Measurements from ENCODE around the gene GLP2R.
A peak's percentile ranks its signal among the peaks of the same experiment; 100 is the strongest.

Gene GLP2R

DNA sequence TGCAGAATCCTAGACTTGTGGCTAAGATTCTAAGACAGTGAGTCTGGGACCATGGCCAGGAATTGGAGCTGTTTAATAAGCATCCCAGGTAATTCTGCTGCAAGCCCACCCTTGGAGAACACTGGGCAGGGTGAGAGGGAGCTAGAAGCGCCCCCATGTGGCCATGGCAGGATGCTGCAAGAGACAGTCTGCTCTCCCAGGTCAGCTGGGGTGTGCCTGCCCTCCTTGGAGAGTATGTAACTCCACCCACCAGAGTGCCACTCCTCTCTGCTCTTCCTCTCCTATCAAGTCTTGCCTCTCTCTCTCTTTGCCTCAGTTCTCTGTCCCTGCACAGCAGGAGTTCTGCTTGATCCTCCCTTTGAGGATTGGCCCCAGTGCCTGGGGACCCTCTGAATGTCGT, 64.4 kb downstream of the GLP2R start:
- TF ChIP-seq, protein P1, sequence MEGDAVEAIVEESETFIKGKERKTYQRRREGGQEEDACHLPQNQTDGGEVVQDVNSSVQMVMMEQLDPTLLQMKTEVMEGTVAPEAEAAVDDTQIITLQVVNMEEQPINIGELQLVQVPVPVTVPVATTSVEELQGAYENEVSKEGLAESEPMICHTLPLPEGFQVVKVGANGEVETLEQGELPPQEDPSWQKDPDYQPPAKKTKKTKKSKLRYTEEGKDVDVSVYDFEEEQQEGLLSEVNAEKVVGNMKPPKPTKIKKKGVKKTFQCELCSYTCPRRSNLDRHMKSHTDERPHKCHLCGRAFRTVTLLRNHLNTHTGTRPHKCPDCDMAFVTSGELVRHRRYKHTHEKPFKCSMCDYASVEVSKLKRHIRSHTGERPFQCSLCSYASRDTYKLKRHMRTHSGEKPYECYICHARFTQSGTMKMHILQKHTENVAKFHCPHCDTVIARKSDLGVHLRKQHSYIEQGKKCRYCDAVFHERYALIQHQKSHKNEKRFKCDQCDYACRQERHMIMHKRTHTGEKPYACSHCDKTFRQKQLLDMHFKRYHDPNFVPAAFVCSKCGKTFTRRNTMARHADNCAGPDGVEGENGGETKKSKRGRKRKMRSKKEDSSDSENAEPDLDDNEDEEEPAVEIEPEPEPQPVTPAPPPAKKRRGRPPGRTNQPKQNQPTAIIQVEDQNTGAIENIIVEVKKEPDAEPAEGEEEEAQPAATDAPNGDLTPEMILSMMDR (IDR thresholded peaks at IDR 0.05; ENCODE audit: low read depth, low read length) = no peak
- DNase-seq (ENCODE audit: low read depth in 2 of 2) = peak in 1 of 2 donors; percentile 29
- H3K4me3 ChIP-seq (replicated peaks in 1 of 2; ENCODE audit: low read depth in 2 of 2, low read length in 2 of 2) = no peak overlapping the region

DNA sequence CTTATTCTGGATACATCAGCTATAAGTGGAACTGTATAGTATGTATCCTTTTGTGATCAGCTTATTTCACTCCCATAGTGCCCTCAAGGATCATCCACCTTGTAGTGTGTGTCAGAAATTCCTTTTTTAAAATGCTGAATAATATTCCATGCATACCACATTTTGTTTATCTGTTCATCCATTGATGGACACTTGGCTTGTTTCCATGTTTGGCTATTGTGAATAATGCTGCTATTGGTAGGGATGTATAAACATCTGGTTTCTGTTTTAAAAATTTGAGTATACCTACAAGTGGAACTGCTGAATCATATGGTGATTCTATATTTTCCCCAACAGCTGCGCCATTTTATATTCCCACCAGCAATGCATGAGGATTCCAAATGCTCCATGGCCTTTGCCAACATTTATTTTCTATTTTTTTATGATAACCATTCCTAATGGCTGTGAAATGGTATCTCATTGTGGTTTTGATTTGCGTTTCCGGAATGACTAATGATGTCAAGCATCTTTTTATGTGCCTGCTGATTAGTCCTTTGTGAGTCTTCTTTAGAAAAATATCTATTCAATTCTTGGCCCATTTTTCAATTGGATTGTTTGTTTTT, 67.8 kb downstream of the GLP2R start:
- TF ChIP-seq, protein P1 (IDR thresholded peaks at IDR 0.05; ENCODE audit: low read depth, low read length) = no peak
- peak in 1 of 2 donors; percentile 70 for DNase-seq (ENCODE audit: low read depth in 2 of 2)
- H3K4me3 ChIP-seq (replicated peaks in 1 of 2; ENCODE audit: low read depth in 2 of 2, low read length in 2 of 2) = no peak overlapping the region

DNA sequence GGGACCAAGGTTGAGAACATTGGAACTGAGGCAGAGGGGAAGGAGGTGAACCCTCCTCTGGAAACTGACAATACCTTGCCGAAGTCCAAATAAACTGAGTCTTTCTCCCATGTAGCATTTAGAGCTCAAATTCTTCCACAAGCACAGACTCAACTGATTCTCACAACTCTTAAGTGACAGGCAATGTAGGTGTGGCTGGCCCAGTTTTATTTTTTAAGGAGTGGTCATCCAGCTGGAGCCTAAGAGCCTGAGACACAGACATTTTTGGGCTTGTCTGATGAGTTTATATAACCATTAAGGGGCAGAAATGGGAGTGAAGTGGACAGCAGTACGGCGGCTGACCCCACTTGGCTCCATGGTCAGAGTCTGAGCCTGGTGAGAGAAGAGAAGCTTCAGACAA, 68.5 kb downstream of the GLP2R start:
- H3K4me3 ChIP-seq (replicated peaks in 1 of 2; ENCODE audit: low read depth in 2 of 2, low read length in 2 of 2) = no peak overlapping the region
- DNase-seq (ENCODE audit: low read depth in 2 of 2) = no peak
- TF ChIP-seq, protein P1 (IDR thresholded peaks at IDR 0.05; ENCODE audit: low read depth, low read length) = no peak

DNA sequence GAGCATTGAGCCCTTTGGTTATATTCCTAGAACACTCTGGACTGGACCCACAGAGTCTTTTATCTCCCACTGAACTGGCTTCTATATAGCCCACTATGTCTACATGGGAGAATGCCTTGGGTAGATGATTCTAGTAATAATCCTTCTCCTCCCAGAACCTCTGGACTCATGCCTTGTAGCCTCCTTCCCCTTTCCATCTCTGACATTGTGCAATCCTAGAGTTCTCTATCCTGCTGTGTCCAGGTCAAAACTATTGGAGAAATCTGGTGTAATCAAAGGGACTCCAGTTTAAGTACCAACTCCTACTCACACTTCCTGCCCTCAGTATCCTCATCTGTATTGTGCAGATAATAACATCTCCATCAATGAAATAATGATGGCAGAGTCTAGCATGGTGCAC, 70.2 kb downstream of the GLP2R start:
- no peak for DNase-seq (ENCODE audit: low read depth in 2 of 2)
- no peak overlapping the region for H3K4me3 ChIP-seq (replicated peaks in 1 of 2; ENCODE audit: low read depth in 2 of 2, low read length in 2 of 2)
- TF ChIP-seq, protein P1 (IDR thresholded peaks at IDR 0.05; ENCODE audit: low read depth, low read length) = no peak

DNA sequence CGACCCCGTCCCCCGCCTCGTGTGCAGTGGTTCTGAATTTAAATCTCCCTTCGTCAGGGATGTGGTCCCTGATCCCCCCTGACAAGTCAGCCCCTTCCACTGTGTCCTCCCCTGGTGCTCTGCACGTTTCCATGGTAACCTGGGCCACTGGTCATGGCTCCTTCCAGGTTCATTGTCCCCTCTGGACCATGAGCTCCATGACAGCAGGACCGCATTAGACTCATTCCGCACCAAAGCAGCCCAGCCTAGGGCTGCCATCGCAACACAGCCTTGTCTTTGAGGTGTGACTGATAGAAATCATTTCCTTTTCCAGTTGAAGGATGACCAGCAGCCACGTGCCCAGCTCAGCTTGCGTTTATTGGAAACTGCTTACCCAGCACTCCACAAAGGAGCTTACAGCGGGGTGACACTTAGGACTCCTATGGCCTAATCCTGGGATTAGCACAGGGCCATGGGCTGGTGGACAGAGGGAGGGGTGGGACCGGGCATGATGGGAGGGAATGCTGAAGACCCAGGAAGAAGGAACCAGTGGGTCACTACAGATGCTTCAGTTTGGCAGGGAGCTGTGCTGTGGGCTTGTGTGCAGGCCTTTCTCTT, 71.7 kb downstream of the GLP2R start:
- H3K4me3 ChIP-seq (replicated peaks in 1 of 2; ENCODE audit: low read depth in 2 of 2, low read length in 2 of 2) = no peak overlapping the region
- DNase-seq (ENCODE audit: low read depth in 2 of 2) = no peak
- TF ChIP-seq, protein P1 (IDR thresholded peaks at IDR 0.05; ENCODE audit: low read depth, low read length) = no peak

DNA sequence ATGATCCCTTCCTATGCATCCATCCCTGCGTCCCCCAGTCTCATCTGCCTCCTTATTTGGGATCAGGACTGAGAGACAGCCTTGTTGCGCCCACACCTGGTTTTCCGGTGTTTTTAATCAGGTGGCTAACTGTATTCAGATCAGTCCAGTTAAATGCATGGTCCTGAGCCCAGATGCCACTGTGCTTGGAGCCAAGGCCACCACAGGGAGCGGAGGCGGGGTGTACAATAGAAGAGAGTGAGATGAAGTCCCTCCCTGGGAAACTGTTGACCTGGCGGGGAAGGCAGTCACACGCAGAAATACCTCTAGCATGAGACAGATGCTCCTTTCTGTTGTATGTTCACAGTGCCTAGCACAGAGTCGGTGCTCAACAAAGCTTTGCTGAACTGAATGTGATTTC, 73.1 kb downstream of the GLP2R start:
- TF ChIP-seq, protein P1 (IDR thresholded peaks at IDR 0.05; ENCODE audit: low read depth, low read length) = no peak
- no peak overlapping the region for H3K4me3 ChIP-seq (replicated peaks in 1 of 2; ENCODE audit: low read depth in 2 of 2, low read length in 2 of 2)
- no peak for DNase-seq (ENCODE audit: low read depth in 2 of 2)
